ENCODE results near the gene NANS.

NANS gene

GRCh38 chr9:98038958-98039357 is 17.6 kb upstream of the NANS start:
- DNase-seq (ENCODE audit: low read depth in 2 of 2): no peak

- DNase-seq (ENCODE audit: low read depth in 2 of 2): no peak
Observed at GRCh38 chr9:98039607-98040017, 16.9 kb upstream of the NANS start.

GRCh38 chr9:98040212-98040611 is 16.3 kb upstream of the NANS start:
- DNase-seq (ENCODE audit: low read depth in 2 of 2): no peak

DNA sequence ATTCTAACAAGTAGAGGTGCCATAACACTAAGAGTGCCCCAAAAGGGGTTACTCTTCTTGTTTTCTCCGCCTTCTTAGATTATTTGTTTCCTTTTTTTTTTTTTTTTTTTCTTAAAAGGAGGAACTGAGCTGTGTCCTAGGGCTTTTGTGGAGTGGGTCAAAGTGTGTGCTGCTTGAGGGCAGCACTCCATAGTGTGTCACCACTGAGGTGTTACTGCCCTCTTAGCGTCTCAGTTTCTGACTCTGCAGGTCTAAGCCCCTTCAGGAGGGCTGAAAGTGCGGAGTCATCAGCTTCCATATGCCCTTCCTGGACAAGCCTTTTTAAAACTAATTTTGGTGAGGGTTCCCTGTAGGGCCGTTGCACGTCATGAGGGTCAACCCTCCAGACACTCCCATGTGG is 12.6 kb upstream of the NANS start:
- no peak for DNase-seq (ENCODE audit: low read depth in 2 of 2)

DNA sequence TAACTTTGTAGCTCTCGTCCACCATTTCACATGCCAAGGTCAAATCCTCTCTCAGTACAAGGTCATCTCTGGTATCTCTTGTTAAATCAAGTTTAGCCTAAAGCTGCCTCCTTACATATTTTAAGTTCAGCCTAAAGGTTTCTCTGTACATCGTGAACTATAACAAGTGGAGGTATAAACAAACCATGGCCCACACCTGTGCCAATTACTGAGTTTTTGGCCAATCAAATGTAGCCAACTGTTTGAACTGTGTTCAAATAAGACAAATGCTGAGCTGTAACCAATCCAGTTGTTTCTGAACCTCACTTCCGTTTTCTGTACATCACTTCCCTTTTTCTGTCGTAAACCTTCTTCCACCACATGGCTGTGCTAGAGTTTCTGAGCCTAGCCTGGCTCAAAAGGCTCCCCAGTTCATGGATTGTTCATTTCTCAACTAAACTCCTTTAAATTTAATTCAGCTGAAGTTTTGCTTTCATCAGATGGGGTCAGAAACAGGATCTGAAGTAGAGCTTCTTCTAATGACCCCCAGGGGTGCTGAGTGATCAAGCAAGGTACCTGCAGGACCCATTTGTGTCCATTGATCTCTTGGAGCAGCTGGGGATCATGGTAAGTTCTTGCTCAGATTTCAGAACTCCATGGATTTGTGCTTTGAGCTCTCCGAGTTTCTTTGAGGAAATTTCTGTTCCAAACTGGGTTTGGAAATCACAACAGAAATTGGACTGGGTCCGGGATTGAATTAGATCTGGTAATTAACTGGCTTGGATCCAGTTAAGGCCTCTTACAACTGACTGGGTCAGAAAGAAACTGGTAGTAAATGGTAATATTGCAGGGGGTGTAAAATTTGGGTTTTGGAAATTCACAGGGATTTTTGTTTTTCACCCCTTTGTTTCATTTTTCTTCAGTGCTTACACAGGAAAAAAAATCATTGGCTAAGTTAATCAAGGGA is 11.0 kb upstream of the NANS start:
- DNase-seq (ENCODE audit: low read depth in 2 of 2): peak in 1 of 2 donors; percentile 13

DNA sequence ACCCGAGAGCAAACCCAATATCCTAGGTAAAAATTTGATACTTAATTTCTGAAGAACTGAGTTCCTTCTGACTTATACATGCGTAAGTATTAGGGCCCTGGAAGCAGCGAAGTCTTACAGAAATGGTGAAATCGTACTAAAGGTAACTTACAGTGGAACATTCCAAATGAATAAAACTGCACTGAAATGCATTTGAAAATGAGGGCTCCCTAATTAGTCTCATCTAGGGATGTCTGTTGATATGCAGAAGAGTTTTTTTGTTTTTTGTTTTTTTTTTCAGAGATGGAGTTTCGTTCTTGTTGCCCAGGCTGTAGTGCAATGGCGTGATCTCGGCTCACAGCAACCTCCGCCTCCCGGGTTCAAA is 10.4 kb upstream of the NANS start:
- no peak for DNase-seq (ENCODE audit: low read depth in 2 of 2)

DNA sequence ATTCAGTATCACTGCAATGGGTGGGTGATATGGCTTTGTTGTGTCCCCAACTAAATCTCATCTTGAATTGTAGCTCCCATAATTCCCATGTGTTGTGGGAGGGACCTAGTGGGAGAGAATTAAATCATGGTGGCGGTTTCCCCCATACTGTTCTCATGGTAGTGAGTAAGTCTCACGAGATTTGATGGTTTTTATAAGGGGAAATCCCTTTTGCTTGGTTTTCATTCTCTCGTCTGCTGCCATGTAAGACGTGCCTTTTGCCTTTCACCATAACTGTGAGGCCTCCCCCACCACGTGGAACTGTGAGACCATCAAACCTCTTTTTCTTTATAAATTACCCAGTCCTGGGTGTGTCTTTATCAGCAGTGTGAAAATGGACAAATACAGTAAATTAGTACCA is 9.5 kb upstream of the NANS start:
- no peak for DNase-seq (ENCODE audit: low read depth in 2 of 2)

DNA sequence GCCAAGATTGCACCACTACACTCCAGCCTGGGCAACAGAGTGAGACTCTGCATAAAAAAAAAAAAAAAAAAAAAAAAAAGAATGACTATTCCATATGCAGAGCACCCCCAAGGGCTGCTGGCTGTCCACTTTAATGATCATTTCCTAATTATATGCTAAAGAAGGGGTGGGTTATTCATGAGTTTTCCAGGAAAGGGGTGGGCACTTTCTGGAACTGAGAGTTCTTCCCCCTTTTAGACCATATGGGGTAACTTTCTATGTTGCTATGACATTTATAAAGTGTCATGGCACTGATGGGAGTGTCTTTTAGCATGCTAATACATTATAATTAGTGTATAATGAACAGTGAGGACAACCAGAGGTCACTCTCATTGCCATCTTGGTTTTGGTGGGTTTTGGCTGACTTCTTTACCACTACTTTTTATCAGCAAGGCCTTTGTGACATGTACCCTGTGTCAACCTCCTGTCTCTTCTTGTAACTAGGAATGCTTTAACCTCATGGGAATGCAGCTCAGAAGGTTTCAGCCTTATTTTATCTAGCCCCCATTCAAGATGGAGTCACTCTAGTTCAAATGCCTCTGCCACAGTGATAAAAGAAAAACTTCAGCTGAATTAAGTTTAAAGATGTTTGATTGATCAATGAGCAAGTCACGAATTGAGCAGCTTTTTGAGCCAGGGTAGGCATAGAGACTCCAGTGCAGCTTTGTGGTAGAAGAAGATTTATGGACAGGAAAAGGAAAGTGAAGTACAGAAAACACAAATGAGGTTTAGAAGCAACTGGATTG is 7.1 kb upstream of the NANS start:
- no peak for DNase-seq (ENCODE audit: low read depth in 2 of 2)

DNA sequence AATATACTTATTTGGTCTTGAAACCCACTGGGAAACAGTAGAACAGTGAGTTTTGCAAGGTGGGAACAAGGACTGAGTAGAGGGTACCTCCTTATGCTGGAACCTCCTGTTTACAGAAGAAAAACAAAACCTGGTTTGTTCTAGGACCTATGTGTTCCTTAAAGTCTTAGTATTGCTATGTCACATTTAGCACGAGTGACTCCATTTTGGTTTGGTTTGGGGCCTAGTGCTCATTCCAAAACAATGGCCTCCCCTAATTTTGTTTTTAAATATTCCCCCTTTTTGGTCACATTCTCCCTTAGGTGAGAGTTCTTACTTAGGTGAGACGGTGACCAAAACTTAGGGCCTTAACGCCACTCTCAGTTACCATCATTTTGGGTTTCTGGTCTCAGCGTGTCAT is 6.2 kb upstream of the NANS start:
- DNase-seq (ENCODE audit: low read depth in 2 of 2): no peak

- no peak for DNase-seq (ENCODE audit: low read depth in 2 of 2)
Observed at GRCh38 chr9:98054376-98054951, 2.1 kb upstream of the NANS start.

DNA sequence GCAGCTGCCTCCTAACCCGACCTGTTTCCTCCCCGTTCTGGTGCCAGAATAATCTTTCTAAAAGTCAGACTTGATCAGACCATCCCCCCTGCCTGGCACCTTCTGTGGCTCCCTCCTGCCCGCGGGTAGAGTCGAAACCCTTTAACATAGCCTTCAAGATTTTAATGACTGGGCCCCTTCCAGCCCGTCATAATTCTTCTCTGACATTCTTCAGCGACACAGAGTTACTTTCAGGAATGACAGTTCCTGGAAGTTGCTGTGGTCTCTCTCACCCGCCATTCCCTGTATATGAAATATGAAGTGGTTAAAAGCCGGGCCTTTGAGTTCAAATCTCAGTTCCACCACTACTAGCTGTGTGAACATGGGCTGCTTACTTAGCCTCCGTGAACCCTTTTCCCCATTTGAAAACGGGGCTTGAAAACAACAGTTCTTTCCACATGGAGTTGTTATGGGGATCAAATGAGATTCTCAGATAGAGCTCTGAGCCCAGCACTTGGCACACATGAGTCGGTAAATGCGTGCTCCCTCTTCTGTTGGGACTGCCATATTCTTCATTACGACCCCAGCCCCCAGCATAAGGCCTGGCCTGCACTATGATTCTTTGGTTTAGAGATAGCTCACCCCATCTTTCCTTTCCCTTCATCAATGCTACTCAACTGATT is 737 bp downstream of the NANS start:
- peak in 1 of 2 donors; percentile 8 for DNase-seq (ENCODE audit: low read depth in 2 of 2)

- no peak for DNase-seq (ENCODE audit: low read depth in 2 of 2)
Observed at GRCh38 chr9:98062161-98062560, 5.6 kb downstream of the NANS start.

DNA sequence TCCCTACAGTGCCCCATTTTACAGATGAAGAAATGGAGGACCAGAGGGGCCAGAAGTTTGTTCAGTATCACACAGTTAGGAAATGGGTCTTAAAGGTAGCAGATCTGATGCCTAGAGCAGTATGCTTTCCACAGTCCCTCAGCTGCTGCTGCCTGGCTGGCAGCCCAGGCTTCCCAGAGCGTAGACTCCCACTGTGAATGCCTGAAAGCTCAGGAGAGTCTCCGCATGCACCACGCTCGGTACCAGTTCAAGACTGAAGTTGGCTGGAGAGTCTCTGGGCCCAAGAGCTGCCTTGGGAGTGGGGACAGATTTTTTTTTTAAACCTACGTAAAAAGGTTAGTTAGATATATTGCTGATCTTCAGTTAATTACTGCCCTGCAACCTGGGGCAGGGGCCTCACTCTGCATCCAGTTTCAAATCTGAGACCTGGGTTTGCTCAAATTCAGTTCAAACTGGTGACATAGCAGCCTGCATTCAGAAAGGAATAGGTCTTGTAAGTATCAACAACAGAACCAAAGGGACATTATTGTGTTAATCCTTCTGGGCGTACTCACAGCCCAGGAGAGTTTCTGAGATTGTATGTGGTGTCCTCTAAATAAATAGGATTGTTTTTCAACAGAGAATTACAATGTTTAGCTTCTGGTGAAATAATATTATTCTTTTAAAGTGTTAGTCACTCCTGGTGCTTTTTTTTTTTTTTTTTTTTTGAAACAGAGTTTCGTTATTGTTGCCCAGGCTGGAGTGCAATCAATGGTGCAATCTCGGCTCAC is 8.3 kb downstream of the NANS start:
- no peak for DNase-seq (ENCODE audit: low read depth in 2 of 2)

DNA sequence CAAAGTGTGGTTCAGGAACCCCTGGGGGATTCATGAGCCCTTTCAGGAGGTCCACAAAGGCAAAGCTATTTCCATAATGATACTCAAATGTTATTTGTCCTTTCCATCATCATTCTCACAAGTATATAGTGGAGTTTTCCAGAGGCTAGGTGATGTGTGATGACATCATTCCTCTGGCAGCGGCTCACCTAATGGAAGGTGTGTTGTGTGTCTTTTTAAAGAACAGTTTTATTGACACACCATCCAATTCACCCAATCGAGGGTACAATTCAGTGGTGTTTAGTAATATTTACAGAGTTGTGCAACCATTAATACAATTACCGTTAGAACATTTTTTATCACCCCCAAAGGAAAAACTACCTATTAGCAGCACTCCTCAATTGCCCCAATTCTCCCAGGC is 9.7 kb downstream of the NANS start:
- no peak for DNase-seq (ENCODE audit: low read depth in 2 of 2)

- no peak for DNase-seq (ENCODE audit: low read depth in 2 of 2)
Observed at GRCh38 chr9:98067184-98067583, 10.7 kb downstream of the NANS start.

GRCh38 chr9:98069551-98069950 is 13.0 kb downstream of the NANS start:
- DNase-seq (ENCODE audit: low read depth in 2 of 2): no peak

- DNase-seq (ENCODE audit: low read depth in 2 of 2): no peak
Observed at GRCh38 chr9:98070704-98071103, 14.2 kb downstream of the NANS start.

- no peak for DNase-seq (ENCODE audit: low read depth in 2 of 2)
Observed at GRCh38 chr9:98071737-98072136, 15.2 kb downstream of the NANS start.

- peak; percentile 32 to 42 for DNase-seq (ENCODE audit: low read depth in 2 of 2)
Observed at GRCh38 chr9:98074115-98074990, 17.8 kb downstream of the NANS start.

GRCh38 chr9:98075332-98075805 is 18.8 kb downstream of the NANS start:
- DNase-seq (ENCODE audit: low read depth in 2 of 2): no peak
